Pons (tissue), 1 donor: ENCODE measurements around the gene CELF2.
A peak's percentile ranks its signal among the peaks of the same experiment; 100 is the strongest.
"Not testable (repeated sequence)": the region's sequence is repeated elsewhere in the genome, so short reads cannot be mapped to it uniquely, and the experiment has no call there.

Experiments used
- DNase-seq: peaks from one replicate; pipeline ENCODE4 v3.0.0-alpha.2; 2016; ENCODE audit warnings: low spot score

The CELF2 gene

GRCh38 chr10:11330383-11331045 is 312.8 kb downstream of the CELF2 start:
- peak; percentile 75 for DNase-seq

DNA sequence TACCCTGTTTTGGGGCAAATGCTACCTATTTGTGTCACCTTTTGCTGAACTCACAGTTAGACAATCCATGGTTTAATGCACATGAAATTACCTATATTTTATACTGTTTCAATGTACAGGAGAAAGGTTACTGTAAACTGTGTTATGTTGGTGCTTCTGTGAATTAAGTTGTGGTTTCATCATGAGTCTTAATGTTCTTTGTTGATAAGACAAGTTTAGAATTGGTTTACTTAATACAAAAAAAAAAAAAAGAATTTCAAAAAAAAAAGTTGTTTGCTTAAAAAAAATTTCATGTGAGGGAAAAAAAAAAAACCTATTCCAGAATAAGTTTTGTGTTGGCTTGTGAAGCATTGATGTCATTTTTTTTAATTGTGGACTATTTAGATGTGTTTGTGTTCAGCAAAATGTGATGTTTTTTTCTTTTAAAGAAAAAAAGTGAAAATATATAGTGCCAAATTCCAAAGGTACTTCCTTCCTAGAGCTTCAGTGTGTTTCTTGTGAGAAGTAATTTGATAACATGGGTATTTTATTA is 313.4 kb downstream of the CELF2 start:
- no peak for DNase-seq

GRCh38 chr10:11331726-11332125 is 314.1 kb downstream of the CELF2 start:
- DNase-seq = no peak

DNA sequence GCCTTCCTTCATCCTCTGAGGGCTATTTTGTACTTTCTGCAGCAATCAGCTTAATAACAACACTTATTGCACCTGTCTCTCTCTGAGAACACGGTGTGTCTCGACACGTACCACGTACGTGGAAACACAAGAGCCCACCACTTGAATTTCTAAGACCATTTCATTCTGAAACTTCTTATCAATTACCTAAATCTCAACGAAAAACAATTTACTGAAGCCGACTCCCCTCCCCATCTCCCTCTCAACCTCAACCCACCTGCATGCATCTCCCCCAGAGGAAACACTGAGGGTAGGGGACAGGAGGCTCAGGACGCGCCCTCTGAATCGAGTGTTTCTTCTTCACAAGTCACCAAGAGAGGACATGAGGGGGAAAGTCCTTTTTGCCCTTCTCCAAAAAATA is 315.2 kb downstream of the CELF2 start:
- DNase-seq = no peak

DNA sequence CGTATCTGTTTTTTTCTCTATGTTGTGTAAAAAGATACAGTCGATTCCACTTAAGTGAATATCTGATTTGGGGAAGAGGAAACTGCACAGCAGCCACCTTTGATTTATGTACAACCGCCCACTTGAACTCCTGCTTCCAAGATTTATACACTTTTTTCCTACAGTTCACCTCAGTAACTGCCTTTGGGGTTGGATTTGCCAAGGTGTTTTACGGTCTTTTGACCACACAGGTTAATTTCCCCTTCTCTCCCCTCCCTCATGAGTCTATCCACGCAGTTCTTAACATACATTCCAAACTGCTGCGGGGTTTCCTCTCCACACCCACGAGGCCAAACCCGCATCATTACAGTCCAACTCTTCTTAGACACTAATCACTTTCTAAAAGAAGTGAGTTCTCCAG is 316.8 kb downstream of the CELF2 start:
- no peak for DNase-seq

GRCh38 chr10:11335167-11335652 is 317.5 kb downstream of the CELF2 start:
- DNase-seq = no peak

DNA sequence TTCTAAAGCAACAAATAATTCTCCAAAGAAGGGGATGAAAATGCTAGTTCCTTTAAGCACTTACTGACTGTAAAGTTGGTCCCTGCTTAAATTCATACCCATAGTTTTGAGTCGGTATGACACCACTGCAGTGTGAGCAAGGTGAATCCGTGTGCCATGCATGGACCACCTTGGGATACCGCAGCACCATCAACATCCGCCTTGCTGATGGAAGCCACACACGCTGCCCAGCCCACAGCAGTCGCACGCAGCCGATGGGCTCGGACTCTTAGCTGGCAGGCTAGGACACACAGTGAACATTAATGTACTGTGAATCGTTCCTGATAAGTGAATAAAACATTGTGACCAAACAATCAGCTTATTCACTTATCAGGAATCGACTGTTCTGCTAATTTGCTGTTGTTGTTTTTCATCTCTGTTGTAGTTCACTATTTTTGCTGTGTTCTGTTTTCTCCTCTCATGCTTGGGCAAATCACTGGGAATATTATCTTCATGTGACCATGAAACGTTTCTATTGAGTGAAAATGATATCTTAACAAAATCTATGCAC is 318.3 kb downstream of the CELF2 start:
- DNase-seq = peak; percentile 63

GRCh38 chr10:11336722-11337162 is 319.1 kb downstream of the CELF2 start:
- peak; percentile 97 for DNase-seq

DNA sequence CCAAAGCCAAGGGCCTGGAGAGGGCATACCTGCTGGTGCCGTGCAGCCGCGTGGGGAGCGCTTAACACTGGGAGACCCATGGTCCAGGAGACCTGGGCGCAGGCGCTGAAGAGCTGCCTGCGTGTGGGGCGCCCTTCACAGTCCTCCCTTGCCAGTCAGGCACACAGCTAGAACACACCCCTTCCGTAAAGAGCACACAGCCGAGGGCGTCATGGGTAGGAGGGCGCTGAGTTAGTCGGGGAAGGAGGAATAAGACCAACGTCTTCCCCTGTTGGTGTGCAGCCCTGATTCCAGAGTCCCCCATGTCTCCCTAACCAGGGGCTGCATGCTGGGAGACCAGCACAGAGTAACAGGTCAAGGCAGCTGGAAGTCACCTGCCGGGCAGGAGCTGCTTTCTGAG is 319.8 kb downstream of the CELF2 start:
- DNase-seq = no peak

DNA sequence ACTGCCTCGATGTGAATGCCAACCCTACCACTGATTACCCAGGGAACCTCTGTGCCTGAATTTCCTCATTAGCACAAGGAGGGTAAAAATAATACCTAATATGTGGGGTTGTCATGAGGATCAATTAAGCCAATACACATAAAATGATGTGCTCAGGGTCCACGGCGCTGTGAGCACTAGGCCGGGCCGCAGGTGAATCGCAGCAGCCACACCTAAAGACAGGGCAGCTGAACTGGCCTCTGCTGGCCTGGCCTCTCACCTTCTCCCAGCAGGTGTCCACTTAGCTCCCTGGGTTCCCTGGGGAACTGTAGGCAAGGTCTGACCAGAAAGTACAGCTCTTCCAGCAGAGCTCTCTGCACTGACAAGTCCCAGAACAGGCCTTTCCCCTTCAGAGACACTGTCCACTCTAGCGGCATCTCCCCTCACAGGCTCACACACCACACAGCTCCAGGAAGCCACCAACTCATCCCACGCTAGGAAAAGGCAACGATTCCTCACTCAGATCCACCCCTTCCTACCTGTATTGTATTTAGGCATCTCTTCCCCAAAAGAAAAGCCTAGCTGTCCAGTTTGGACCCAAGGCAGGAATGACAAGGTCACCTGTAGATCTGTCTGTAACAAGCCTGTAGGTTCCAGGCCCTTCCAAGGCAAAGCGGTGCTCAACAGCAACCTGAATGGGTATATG is 320.6 kb downstream of the CELF2 start:
- DNase-seq = no peak

GRCh38 chr10:11339013-11339412 is 321.3 kb downstream of the CELF2 start:
- DNase-seq = no peak

DNA sequence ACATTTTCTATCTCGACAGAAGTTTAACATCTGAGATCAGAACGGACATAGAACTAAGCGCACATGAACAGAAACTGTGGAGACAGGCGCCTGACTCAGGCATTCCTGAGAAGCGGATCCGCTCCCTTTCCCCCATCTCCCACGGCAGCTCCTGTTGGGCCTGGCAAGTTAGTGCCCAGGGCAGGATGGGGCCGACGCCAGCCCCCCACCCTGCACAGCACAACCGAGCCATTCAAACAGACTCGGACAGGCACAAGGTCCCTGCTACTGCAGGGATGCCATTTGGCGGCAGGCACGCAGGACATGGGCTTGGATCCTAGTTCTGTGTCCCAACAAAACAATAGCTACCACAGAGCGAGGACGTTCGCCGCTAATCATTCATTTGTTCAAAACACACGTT is 322.0 kb downstream of the CELF2 start:
- DNase-seq = no peak

DNA sequence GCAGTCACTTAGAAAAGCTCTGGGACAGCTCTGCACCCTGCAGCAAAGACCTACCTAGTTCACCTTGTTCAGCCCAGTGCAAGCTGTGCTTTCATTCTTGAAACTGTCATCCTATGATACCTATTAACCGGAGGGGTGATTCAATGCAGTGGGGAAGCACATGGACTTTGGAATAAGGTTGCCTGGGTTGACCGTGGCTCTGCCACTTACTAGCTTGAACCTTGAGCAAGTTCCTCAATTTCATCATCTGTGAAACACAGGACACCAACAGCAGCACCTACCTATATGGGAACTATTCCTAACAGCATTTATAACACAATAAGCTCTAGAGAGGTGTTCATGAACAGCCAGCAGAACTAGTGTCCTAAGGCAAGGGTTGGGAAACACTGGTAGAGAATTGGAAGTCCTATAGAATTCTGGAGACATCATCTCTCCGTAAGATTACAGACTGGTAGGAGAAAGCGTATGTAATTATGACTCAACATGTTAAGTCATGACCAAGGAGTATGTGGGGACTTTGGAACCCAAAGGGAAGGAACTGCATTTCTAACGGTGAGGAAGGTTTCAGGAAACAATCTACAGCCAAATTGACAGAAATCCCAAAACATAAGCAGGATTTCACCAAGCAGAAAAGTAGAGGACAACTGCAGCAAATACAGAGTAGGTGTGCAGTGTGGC is 323.8 kb downstream of the CELF2 start:
- DNase-seq = no peak

DNA sequence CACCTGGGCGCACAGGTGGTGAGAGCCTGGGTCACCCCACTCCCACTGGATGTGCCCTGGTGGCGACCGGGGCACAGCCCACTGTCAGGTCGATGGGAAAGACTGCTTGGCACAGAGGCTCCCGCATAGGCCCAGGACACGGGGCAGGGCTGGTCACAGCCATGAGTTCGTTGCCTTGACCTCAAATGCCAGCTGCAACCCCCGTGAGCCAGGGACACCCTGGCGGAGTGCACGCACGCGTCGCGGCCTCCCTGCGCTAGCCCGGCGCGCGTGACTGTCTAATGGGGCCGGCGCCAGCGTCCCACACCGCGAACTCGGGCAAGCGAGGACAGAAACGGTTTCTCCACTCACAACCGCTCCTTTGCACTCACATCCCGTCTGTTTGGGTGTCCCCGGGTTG is 326.4 kb downstream of the CELF2 start:
- no peak for DNase-seq

DNA sequence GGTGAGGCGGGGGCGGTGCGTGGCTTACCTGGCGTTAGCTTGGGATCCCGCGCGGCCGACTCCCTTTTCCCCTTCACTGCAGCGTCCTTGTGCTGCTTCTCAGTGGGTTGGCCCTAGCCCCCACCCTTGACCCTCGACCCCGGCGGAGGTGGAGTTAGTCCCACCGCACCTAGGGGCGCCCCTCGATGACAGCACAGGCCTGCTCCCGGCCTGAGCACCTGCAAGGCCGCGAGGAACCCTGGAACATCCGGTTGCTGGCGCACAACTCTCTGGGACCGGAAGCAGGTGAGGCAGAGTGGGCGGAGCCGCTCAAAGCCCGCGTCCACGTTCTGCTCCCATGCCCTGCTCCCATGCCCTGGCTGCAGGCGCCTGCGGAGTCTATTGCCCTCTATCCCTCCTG is 326.9 kb downstream of the CELF2 start:
- DNase-seq = no peak

- no peak for DNase-seq
Measured at GRCh38 chr10:11345224-11346054, 327.8 kb downstream of the CELF2 start.

GRCh38 chr10:11347580-11347979 is 329.9 kb downstream of the CELF2 start:
- DNase-seq = not testable (repeated sequence)

- DNase-seq = no peak
Measured at GRCh38 chr10:11351801-11352200, 334.1 kb downstream of the CELF2 start.

- no peak for DNase-seq
Measured at GRCh38 chr10:11353006-11353896, 335.6 kb downstream of the CELF2 start.

- no peak for DNase-seq
Measured at GRCh38 chr10:11354823-11355222, 337.2 kb downstream of the CELF2 start.

GRCh38 chr10:11355592-11355991 is 337.9 kb downstream of the CELF2 start:
- peak; percentile 42 for DNase-seq
